WTC11 (cell line): ENCODE results near the gene GALNT5. TPM values are rescaled to one million over a fixed set of nuclear protein-coding genes. Genes with fewer than 3 reads are reported as not detected.

ENCODE experiments used
- ATAC-seq: fragments of 200-7000 bp; cut with Tn5 transposase; 2 replicates; pipeline ENCODE4 v1.10.0; 2021; ENCODE audit warnings: mild to moderate bottlenecking, moderate library complexity
- CTCF ChIA-PET: fragments of 300-600 bp; sonication (Branson Sonifier 250); formaldehyde crosslinking; loops from one replicate; lab custom pipeline; 2021; ENCODE audit warnings: antibody characterized with exemption; lab: Charles Lee
- POLR2A ChIA-PET: fragments of 350-600 bp; sonication (Branson Sonifier 250); formaldehyde crosslinking; loops from one replicate; lab custom pipeline; 2021; ENCODE audit warnings: antibody characterized with exemption; lab: Charles Lee
- DNase-seq: peaks from one replicate; pipeline ENCODE4 v3.0.0; 2021; ENCODE audit warnings: low spot score
- H3K27ac Mint-ChIP-seq: 2 replicates; pipeline ENCODE4 v1.8.0; 2021; ENCODE audit warnings: mixed read lengths
- H3K27me3 Mint-ChIP-seq: 2 replicates; pipeline ENCODE4 v1.8.0; 2021; ENCODE audit warnings: low read depth, mild to moderate bottlenecking, moderate library complexity, mixed read lengths
- H3K36me3 Mint-ChIP-seq: 2 replicates; pipeline ENCODE4 v1.8.0; 2021; ENCODE audit warnings: mixed read lengths
- H3K4me1 Mint-ChIP-seq: 2 replicates; pipeline ENCODE4 v1.8.0; 2022; ENCODE audit warnings: mixed read lengths
- H3K4me3 Mint-ChIP-seq: 2 replicates; pipeline ENCODE4 v1.8.0; 2021; ENCODE audit warnings: mild to moderate bottlenecking, moderate library complexity, mixed read lengths
- H3K9me3 Mint-ChIP-seq: 2 replicates; pipeline ENCODE4 v1.8.0; 2021; ENCODE audit warnings: mixed read lengths
- CREM ChIP-seq: sonication (generic); formaldehyde crosslinking; IDR thresholded peaks from 2 replicates; pipeline ENCODE4 v1.8.1; 2022; ENCODE audit warnings: mild to moderate bottlenecking, missing genetic modification reagents, moderate library complexity
- FOXJ3 ChIP-seq: sonication (generic); formaldehyde crosslinking; IDR thresholded peaks from 2 replicates; pipeline ENCODE4 v1.9.0; 2021; ENCODE audit warnings: missing genetic modification reagents, mild to moderate bottlenecking, borderline replicate concordance
- NR3C1 ChIP-seq: sonication (generic); formaldehyde crosslinking; conservative IDR thresholded peaks from 2 replicates; pipeline ENCODE4 v1.8.1; 2023; ENCODE audit warnings: low read depth, mild to moderate bottlenecking, missing genetic modification reagents
- RORB ChIP-seq: fragments of 250-450 bp; sonication (Bioruptor Pico); IDR thresholded peaks from 2 replicates; pipeline ENCODE4 v1.9.0; 2021; ENCODE audit warnings: mild to moderate bottlenecking
- SMAD3 ChIP-seq: sonication (generic); formaldehyde crosslinking; IDR thresholded peaks from 2 replicates; pipeline ENCODE4 v1.8.0; 2022; ENCODE audit warnings: missing genetic modification reagents, mild to moderate bottlenecking, borderline replicate concordance
- SOX15 ChIP-seq: fragments of 250-450 bp; sonication (Bioruptor Pico); IDR thresholded peaks from 2 replicates; pipeline ENCODE4 v1.9.0; 2021; ENCODE audit warnings: mild to moderate bottlenecking
- ZBTB21 ChIP-seq: sonication (generic); formaldehyde crosslinking; IDR thresholded peaks from 2 replicates; pipeline ENCODE4 v1.8.1; 2023; ENCODE audit warnings: mild to moderate bottlenecking, missing genetic modification reagents, borderline replicate concordance
- total RNA-seq: library from RNA; stranded (reverse); gene quantifications from 3 replicates; pipeline ENCODE4 v1.2.3, GENCODE V29; 2021
- TF ChIP-seq, protein P1 (sequence below): sonication (generic); formaldehyde crosslinking; IDR thresholded peaks from 2 replicates; pipeline ENCODE4 v1.8.1; 2022; ENCODE audit warnings: low read depth, mild to moderate bottlenecking, moderate library complexity, missing genetic modification reagents, borderline replicate concordance
- TF ChIP-seq, protein P2 (sequence below): sonication (generic); formaldehyde crosslinking; IDR thresholded peaks from 2 replicates; pipeline ENCODE4 v1.8.1; 2023; ENCODE audit warnings: mild to moderate bottlenecking, missing genetic modification reagents
- TF ChIP-seq, protein P3 (sequence below): fragments of 200-600 bp; IDR thresholded peaks from 2 replicates; pipeline ENCODE4 v1.8.0; 2022; ENCODE audit warnings: antibody characterized with exemption
- TF ChIP-seq, protein P4 (sequence below): fragments of 250-450 bp; sonication (Bioruptor Pico); IDR thresholded peaks from 2 replicates; pipeline ENCODE4 v1.9.0; 2021; ENCODE audit warnings: mild to moderate bottlenecking, borderline replicate concordance
- TF ChIP-seq, protein P5 (sequence below): sonication (generic); formaldehyde crosslinking; IDR thresholded peaks from 2 replicates; pipeline ENCODE4 v1.8.0; 2022; ENCODE audit warnings: mild to moderate bottlenecking, missing genetic modification reagents

The GALNT5 gene
- total RNA-seq, 1 experiment from 2014 or later: 0.17 TPM

DNA sequence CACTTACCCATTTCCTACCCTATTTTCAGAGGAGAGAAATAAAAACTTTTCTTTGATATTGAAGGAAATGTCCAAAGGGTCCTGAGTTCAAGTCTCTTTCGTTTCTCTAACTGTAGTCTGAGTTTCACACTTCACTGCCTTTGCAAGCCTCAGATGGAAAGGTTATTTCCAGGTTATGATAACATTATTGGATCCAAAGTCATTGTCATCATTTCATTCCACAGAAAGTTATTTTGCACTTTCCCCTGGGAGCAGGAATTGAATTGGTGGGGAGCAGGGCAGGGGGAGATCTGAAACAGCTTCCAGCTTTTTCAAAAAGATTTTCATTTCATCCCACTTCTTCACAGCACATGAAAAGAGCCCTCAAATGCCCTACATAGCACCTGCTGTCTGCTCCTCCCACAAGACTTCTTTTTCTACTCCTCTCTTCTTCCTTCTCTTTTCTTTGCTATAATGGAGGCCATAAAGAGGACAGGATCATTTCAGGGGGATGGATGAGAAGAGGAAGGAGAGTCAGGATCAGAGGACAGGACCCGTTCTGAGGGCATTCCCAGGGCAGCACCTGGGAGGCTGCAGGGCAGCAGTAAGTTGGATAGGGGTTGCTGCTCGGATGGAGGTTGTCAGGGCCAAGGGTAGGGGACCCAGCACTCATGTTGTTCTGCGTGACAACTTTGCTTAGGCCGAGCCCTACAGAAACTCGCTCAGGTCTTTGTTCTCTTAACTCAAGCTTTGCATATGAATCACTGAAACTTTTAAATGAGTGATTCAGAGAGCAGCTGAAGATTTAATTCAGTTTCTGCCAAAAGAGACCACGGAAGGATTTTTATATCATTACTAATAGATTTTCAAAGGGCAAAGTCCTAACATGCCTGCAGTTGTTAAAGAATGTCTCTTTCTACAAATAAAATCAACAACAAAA, 11.4 kb upstream of the GALNT5 start:
- CTCF ChIA-PET: no interaction called here
- Mint-ChIP-seq H3K9me3 (no peaks in the 10 kb centered on the region), H3K27ac (peak overlapping the region; percentile 92), H3K4me3 (peak overlapping the region; percentile 26), H3K36me3 (no peaks in the 10 kb centered on the region), H3K4me1 (peaks cover 37% of the 10 kb centered on the region), H3K27me3 (no peaks in the 10 kb centered on the region)
- POLR2A ChIA-PET: no interaction called here
- peak; percentile 95 for ATAC-seq
- peak; percentile 23 for DNase-seq
- TF ChIP-seq SMAD3 (CRISPR knock-in tag) (no peak), ZBTB21 (CRISPR knock-in tag) (no peak), SOX15 (no peak), CREM (CRISPR knock-in tag) (no peak)
- TF ChIP-seq, protein P1, sequence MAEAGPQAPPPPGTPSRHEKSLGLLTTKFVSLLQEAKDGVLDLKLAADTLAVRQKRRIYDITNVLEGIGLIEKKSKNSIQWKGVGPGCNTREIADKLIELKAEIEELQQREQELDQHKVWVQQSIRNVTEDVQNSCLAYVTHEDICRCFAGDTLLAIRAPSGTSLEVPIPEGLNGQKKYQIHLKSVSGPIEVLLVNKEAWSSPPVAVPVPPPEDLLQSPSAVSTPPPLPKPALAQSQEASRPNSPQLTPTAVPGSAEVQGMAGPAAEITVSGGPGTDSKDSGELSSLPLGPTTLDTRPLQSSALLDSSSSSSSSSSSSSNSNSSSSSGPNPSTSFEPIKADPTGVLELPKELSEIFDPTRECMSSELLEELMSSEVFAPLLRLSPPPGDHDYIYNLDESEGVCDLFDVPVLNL (CRISPR knock-in tag): no peak
- TF ChIP-seq, protein P2, sequence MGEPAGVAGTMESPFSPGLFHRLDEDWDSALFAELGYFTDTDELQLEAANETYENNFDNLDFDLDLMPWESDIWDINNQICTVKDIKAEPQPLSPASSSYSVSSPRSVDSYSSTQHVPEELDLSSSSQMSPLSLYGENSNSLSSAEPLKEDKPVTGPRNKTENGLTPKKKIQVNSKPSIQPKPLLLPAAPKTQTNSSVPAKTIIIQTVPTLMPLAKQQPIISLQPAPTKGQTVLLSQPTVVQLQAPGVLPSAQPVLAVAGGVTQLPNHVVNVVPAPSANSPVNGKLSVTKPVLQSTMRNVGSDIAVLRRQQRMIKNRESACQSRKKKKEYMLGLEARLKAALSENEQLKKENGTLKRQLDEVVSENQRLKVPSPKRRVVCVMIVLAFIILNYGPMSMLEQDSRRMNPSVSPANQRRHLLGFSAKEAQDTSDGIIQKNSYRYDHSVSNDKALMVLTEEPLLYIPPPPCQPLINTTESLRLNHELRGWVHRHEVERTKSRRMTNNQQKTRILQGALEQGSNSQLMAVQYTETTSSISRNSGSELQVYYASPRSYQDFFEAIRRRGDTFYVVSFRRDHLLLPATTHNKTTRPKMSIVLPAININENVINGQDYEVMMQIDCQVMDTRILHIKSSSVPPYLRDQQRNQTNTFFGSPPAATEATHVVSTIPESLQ (CRISPR knock-in tag): no peak
- TF ChIP-seq, all 79 proteins: peak for 0

DNA sequence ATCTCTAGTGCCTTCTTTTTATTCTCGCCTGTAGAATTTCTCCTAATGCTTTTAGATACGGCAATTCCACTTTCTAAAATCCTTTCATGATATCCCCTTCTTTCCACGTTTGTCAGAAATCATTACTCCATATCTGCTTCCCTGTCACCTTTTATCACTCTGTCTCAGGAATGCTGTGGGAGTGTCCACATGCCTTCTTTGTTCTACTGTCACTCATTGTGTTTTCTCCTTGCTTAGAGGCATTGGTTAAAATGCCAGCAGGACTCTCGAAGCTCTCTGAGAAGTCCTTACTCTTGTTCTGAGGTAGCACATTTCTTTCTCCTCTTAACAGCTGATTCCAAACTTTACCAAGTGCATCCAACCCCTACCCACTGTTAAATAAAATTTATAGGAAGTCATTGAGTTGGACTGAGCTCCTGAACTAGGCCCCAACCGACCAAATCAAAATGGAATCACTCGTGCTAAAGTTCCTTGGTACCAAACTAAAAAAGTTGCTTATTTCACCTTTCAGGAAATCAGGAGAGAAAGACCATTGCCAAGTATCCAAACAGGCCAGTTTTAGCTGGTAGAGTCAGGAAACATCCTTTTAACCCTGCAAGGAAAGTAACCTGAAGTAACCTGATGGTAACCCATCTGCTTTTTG, 10.6 kb upstream of the GALNT5 start:
- H3K27ac Mint-ChIP-seq: peak overlapping the region; percentile 85
- H3K9me3 Mint-ChIP-seq: no peaks in the 10 kb centered on the region
- TF ChIP-seq, protein P3, sequence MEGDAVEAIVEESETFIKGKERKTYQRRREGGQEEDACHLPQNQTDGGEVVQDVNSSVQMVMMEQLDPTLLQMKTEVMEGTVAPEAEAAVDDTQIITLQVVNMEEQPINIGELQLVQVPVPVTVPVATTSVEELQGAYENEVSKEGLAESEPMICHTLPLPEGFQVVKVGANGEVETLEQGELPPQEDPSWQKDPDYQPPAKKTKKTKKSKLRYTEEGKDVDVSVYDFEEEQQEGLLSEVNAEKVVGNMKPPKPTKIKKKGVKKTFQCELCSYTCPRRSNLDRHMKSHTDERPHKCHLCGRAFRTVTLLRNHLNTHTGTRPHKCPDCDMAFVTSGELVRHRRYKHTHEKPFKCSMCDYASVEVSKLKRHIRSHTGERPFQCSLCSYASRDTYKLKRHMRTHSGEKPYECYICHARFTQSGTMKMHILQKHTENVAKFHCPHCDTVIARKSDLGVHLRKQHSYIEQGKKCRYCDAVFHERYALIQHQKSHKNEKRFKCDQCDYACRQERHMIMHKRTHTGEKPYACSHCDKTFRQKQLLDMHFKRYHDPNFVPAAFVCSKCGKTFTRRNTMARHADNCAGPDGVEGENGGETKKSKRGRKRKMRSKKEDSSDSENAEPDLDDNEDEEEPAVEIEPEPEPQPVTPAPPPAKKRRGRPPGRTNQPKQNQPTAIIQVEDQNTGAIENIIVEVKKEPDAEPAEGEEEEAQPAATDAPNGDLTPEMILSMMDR: no peak
- TF ChIP-seq, protein P4, sequence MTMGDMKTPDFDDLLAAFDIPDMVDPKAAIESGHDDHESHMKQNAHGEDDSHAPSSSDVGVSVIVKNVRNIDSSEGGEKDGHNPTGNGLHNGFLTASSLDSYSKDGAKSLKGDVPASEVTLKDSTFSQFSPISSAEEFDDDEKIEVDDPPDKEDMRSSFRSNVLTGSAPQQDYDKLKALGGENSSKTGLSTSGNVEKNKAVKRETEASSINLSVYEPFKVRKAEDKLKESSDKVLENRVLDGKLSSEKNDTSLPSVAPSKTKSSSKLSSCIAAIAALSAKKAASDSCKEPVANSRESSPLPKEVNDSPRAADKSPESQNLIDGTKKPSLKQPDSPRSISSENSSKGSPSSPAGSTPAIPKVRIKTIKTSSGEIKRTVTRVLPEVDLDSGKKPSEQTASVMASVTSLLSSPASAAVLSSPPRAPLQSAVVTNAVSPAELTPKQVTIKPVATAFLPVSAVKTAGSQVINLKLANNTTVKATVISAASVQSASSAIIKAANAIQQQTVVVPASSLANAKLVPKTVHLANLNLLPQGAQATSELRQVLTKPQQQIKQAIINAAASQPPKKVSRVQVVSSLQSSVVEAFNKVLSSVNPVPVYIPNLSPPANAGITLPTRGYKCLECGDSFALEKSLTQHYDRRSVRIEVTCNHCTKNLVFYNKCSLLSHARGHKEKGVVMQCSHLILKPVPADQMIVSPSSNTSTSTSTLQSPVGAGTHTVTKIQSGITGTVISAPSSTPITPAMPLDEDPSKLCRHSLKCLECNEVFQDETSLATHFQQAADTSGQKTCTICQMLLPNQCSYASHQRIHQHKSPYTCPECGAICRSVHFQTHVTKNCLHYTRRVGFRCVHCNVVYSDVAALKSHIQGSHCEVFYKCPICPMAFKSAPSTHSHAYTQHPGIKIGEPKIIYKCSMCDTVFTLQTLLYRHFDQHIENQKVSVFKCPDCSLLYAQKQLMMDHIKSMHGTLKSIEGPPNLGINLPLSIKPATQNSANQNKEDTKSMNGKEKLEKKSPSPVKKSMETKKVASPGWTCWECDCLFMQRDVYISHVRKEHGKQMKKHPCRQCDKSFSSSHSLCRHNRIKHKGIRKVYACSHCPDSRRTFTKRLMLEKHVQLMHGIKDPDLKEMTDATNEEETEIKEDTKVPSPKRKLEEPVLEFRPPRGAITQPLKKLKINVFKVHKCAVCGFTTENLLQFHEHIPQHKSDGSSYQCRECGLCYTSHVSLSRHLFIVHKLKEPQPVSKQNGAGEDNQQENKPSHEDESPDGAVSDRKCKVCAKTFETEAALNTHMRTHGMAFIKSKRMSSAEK (CRISPR knock-in tag): 0 out of 2 replicates have a peak, but pooled peaks have one; percentile 52
- TF ChIP-seq NR3C1 (CRISPR knock-in tag) (no peak), RORB (CRISPR knock-in tag) (no peak), FOXJ3 (no peak), ZBTB21 (CRISPR knock-in tag) (no peak)
- TF ChIP-seq, protein P5, sequence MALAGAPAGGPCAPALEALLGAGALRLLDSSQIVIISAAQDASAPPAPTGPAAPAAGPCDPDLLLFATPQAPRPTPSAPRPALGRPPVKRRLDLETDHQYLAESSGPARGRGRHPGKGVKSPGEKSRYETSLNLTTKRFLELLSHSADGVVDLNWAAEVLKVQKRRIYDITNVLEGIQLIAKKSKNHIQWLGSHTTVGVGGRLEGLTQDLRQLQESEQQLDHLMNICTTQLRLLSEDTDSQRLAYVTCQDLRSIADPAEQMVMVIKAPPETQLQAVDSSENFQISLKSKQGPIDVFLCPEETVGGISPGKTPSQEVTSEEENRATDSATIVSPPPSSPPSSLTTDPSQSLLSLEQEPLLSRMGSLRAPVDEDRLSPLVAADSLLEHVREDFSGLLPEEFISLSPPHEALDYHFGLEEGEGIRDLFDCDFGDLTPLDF (CRISPR knock-in tag): no peak
- ChIA-PET POLR2A (no interaction called here), CTCF (no interaction called here)
- H3K4me3 Mint-ChIP-seq: 0 out of 2 replicates have a peak overlapping the region, but pooled peaks have one; percentile 5
- no peaks in the 10 kb centered on the region for H3K27me3 Mint-ChIP-seq
- H3K4me1 Mint-ChIP-seq: peaks cover 37% of the 10 kb centered on the region
- DNase-seq: no peak
- no peaks in the 10 kb centered on the region for H3K36me3 Mint-ChIP-seq
- ATAC-seq: peak; percentile 77
